GM12878 (cell line): ENCODE measurements around the gene XYLB. TPM values are rescaled to one million over a fixed set of nuclear protein-coding genes. Genes with fewer than 3 reads are reported as not detected.

Experiments used
- ATAC-seq: fragments of 200-7000 bp; cut with Tn5 transposase; 3 replicates; pipeline ENCODE4 v1.9.1; 2020; ENCODE audit warnings: mild to moderate bottlenecking, moderate library complexity
- BruUV-seq: library from RNA; stranded (reverse); fragments of 400-500 nt; replicated peaks from 2 replicates; lab custom pipeline; 2021; lab: Mats Ljungman, UMichigan
- CTCF ChIA-PET: fragments of 300-600 bp; sonication (Branson Sonifier 250); formaldehyde crosslinking; extraction: SDS; loops from one replicate; lab custom pipeline; 2021; ENCODE audit warnings: inconsistent platforms; lab: Yijun Ruan, JAX
- POLR2A ChIA-PET: fragments of 350-600 bp; formaldehyde crosslinking; extraction: SDS; loops from one replicate; lab custom pipeline; 2021; ENCODE audit warnings: inconsistent platforms; lab: Charles Lee
- RAD21 ChIA-PET: fragments of 300-600 bp; sonication (Branson Sonifier 250); formaldehyde crosslinking; loops from one replicate; lab custom pipeline; 2023; ENCODE audit warnings: antibody characterized with exemption; ENCODE audit not compliant: unreplicated experiment; lab: Charles Lee
- SMC1A ChIA-PET: fragments of 300-600 bp; sonication (Branson Sonifier 250); formaldehyde crosslinking; loops from one replicate; lab custom pipeline; 2023; ENCODE audit not compliant: unreplicated experiment, uncharacterized antibody; lab: Charles Lee
- DNase-seq: peaks from one replicate; pipeline ENCODE4 v3.0.0-alpha.2; 2011; ENCODE audit warnings: low read depth, low spot score
- FAIRE-seq: peaks from 3 replicates; lab custom pipeline; 2011; peaks lifted over from hg19 to GRCh38; lab: Jason Lieb, UNC
- H2AFZ ChIP-seq: 2 replicates; pipeline ENCODE4 v1.6.0; 2011; ENCODE audit warnings: low read depth, low read length, control low read depth; ENCODE audit not compliant: control insufficient read depth
- H3K27ac ChIP-seq: 2 replicates; pipeline ENCODE4 v1.5.1; 2011; ENCODE audit warnings: control low read depth; ENCODE audit not compliant: control insufficient read depth, insufficient read depth
- H3K27me3 ChIP-seq, 2 experiments: replicated peaks in 1 of 2; 2 replicates each; pipeline versions ENCODE4 v1.6.0 to v1.6.1; 2011; ENCODE audit warnings: low read length in 1 of 2; ENCODE audit not compliant: control insufficient read depth in 2 of 2, insufficient read depth in 2 of 2
- H3K36me3 ChIP-seq, 2 experiments: 2 replicates each; pipeline ENCODE4 v1.5.1; 2011; ENCODE audit warnings: low read length in 1 of 2; ENCODE audit not compliant: control insufficient read depth in 2 of 2, insufficient read depth in 2 of 2
- H3K4me1 ChIP-seq: 2 replicates; pipeline ENCODE4 v1.6.1; 2011; ENCODE audit warnings: mild to moderate bottlenecking, low read length, moderate library complexity, mixed read lengths; ENCODE audit not compliant: control insufficient read depth, insufficient read depth
- H3K4me2 ChIP-seq: 2 replicates; pipeline ENCODE4 v1.6.0; 2011; ENCODE audit warnings: control low read depth; ENCODE audit not compliant: control insufficient read depth, insufficient read depth
- H3K4me3 ChIP-seq: fragments of 200-600 bp; sonication (generic); 2 replicates; pipeline ENCODE4 v1.5.1; 2016
- H3K79me2 ChIP-seq: 2 replicates; pipeline ENCODE4 v1.6.0; 2011; ENCODE audit warnings: low read length; ENCODE audit not compliant: control insufficient read depth, insufficient read depth
- H3K9ac ChIP-seq: 2 replicates; pipeline ENCODE4 v1.8.0; 2011; ENCODE audit warnings: low read length, control low read depth, mixed read lengths; ENCODE audit not compliant: control insufficient read depth, insufficient read depth
- H3K9me3 ChIP-seq: replicated peaks from 3 replicates; pipeline ENCODE4 v1.5.1; 2011; ENCODE audit warnings: mild to moderate bottlenecking, low read length; ENCODE audit not compliant: control insufficient read depth, insufficient read depth
- H4K20me1 ChIP-seq: 2 replicates; pipeline ENCODE4 v1.6.0; 2011; ENCODE audit not compliant: control insufficient read depth, insufficient read depth
- BHLHE40 ChIP-seq, 2 experiments: fragments of 450-650 bp in 1 of 2; IDR thresholded peaks; 2 replicates each; pipeline ENCODE4 v1.6.1; 2011 to 2017; ENCODE audit warnings: low read depth in 2 of 2, borderline replicate concordance in 1 of 2, improper control_type of control experiment in 1 of 2, low read length in 1 of 2, mild to moderate bottlenecking in 1 of 2
- CHD1 ChIP-seq: IDR thresholded peaks from 2 replicates; pipeline ENCODE4 v1.6.1; 2012; ENCODE audit warnings: low read depth, low read length, improper control_type of control experiment
- MXI1 ChIP-seq: fragments of 150-350 bp; IDR thresholded peaks from 2 replicates; pipeline ENCODE4 v1.6.1; 2011; ENCODE audit warnings: low read depth, mild to moderate bottlenecking, inconsistent platforms, low read length, improper control_type of control experiment
- SRF ChIP-seq, 2 experiments: IDR thresholded peaks; 2 replicates each; pipeline ENCODE4 v1.6.1; 2011; ENCODE audit warnings: low read depth in 2 of 2, low read length in 2 of 2, mild to moderate bottlenecking in 1 of 2, moderate library complexity in 1 of 2
- WGBS: methylation state at CpG from one replicate; pipeline ENCODE4 v1.1.6; 2016; ENCODE audit warnings: low lambda C conversion rate; ENCODE audit not compliant: insufficient replicate concordance, insufficient coverage; ENCODE audit errors: missing lambda C conversion rate; 5-methylcytosine and 5-hydroxymethylcytosine counted together
- in situ Hi-C: fragments of 300-500 bp; cut with MboI; formaldehyde crosslinking; loops from 9 replicates; pipeline ENCODE4 v1.14.3; 2018; ENCODE audit warnings: mixed read lengths
- intact Hi-C: fragments of 100-400 bp; cut with micrococcal nuclease; formaldehyde crosslinking; loops from one replicate; pipeline ENCODE4 v1.14.2; 2022; ENCODE audit not compliant: unreplicated experiment
- polyA plus RNA-seq, 11 experiments: library from polyadenylated mRNA; depleted of rRNA in 4 of 11; unstranded in 6 of 11; stranded (reverse) in 5 of 11; fragments of >200 nt; fragmentation: Nextera tagmentation in 4 of 11; fragmentation: Illumina TruSeq in 1 of 11; extraction: Ambion mirVana in 4 of 11; extraction: Trizol in 1 of 11; gene quantifications; 1 replicate in 1 of 11; 2 replicates in 10 of 11; pipeline versions ENCODE4 v1.2.1 to v1.2.3, GENCODE V29; 2011 to 2016; ENCODE audit warnings: inconsistent platforms in 2 of 11, missing spikeins in 2 of 11, low read depth in 1 of 11
- total RNA-seq, 4 experiments: library from RNA; depleted of rRNA in 3 of 4; stranded (reverse); fragments of >200 nt in 3 of 4; fragmentation: Illumina TruSeq in 1 of 4; extraction: Trizol in 1 of 4; gene quantifications; 2 replicates each; pipeline versions ENCODE4 v1.2.1 to v1.2.3, GENCODE V29; 2013 to 2021
- TF ChIP-seq, protein P1 (sequence below): IDR thresholded peaks from 2 replicates; pipeline ENCODE4 v1.6.1; 2012; ENCODE audit warnings: improper control_type of control experiment, low read depth, low read length; ENCODE audit not compliant: insufficient replicate concordance
- TF ChIP-seq, protein P2 (sequence below): fragments of 450-650 bp; IDR thresholded peaks from 2 replicates; pipeline ENCODE4 v1.6.1; 2017; ENCODE audit warnings: antibody characterized with exemption, mild to moderate bottlenecking, moderate library complexity

The XYLB gene
- total and polyA plus RNA-seq, 10 of the 15 experiments (the other 5 are each of a cell fraction or from before 2014, with no cell fraction given) = 0.60 to 6.1 (median 3.5) TPM

DNA sequence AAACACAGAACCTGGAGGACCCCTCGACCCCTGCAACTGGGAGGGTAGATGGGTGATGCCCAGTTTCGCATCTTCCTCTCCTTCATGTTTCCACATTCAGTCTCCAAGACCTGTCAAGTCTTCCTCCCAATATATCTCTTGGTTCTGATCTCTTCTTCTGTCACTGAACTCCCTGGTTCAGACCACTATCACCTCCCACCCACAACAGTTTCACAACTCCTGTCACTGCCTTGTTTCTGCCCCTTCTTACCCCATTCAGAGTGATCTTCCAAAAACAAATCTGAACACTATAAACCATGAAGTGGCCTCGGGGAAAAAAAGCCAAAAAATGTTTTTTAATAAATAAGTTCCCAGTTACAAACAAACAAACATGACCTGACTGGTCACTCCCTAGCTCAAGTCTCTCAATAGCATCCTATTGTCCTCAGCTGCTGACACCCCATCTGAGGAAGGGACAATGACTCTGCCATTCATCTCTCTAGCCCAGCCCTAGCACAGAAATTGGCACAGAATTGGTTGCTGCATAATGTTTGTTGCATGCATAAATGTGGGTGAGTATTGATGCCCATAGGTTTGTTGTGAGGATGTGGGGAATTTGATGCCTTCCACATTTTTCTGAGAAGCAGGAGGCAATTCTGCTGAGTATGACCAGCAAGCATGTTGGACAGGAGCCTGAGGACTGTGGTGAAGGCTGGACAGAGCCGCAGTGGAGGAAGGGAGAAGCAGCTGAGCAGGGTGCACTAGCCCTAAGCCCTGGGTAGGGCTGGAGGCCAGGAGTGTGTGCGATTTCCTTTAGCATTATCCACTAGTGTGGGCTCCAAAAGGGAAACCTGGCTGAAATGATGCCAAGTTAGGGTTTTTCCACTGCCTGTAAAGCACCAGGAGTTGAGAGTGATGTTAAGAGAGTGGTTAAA is 12.2 kb upstream of the XYLB start:
- no peaks in the 10 kb centered on the region for H3K4me1 ChIP-seq
- H3K9me3 ChIP-seq = no peaks in the 10 kb centered on the region
- no peak overlapping the region for H2AFZ ChIP-seq
- in situ Hi-C loops (no loop called here), intact Hi-C loops (no loop called here)
- H3K4me2 ChIP-seq = no peak overlapping the region
- ATAC-seq = no peak
- H3K79me2 ChIP-seq = no peaks in the 10 kb centered on the region
- no peak for FAIRE-seq
- H3K27me3 ChIP-seq = no peaks in the 10 kb centered on the region; a peak in 1 of 4 replicates
- H3K4me3 ChIP-seq = no peak overlapping the region
- BruUV-seq = no TSS peak
- SMC1A ChIA-PET = interaction anchor here (1.2 kb wide), 1 partner anchor 10 kb away, joined by 3 read pairs; no protein-coding TSS in a partner anchor
- CTCF ChIA-PET = no interaction called here
- H3K9ac ChIP-seq = no peak overlapping the region
- POLR2A ChIA-PET = no interaction called here
- 1% methylated on average over 5 of the region's 5 CpGs for WGBS
- no peak for DNase-seq
- TF ChIP-seq BHLHE40 (IDR thresholded peaks at IDR 0.05; ENCODE audit: borderline replicate concordance in 1 of 2, low read depth in 2 of 2, low read length in 1 of 2) = no peak
- no peak for TF ChIP-seq CHD1
- TF ChIP-seq, protein P1, sequence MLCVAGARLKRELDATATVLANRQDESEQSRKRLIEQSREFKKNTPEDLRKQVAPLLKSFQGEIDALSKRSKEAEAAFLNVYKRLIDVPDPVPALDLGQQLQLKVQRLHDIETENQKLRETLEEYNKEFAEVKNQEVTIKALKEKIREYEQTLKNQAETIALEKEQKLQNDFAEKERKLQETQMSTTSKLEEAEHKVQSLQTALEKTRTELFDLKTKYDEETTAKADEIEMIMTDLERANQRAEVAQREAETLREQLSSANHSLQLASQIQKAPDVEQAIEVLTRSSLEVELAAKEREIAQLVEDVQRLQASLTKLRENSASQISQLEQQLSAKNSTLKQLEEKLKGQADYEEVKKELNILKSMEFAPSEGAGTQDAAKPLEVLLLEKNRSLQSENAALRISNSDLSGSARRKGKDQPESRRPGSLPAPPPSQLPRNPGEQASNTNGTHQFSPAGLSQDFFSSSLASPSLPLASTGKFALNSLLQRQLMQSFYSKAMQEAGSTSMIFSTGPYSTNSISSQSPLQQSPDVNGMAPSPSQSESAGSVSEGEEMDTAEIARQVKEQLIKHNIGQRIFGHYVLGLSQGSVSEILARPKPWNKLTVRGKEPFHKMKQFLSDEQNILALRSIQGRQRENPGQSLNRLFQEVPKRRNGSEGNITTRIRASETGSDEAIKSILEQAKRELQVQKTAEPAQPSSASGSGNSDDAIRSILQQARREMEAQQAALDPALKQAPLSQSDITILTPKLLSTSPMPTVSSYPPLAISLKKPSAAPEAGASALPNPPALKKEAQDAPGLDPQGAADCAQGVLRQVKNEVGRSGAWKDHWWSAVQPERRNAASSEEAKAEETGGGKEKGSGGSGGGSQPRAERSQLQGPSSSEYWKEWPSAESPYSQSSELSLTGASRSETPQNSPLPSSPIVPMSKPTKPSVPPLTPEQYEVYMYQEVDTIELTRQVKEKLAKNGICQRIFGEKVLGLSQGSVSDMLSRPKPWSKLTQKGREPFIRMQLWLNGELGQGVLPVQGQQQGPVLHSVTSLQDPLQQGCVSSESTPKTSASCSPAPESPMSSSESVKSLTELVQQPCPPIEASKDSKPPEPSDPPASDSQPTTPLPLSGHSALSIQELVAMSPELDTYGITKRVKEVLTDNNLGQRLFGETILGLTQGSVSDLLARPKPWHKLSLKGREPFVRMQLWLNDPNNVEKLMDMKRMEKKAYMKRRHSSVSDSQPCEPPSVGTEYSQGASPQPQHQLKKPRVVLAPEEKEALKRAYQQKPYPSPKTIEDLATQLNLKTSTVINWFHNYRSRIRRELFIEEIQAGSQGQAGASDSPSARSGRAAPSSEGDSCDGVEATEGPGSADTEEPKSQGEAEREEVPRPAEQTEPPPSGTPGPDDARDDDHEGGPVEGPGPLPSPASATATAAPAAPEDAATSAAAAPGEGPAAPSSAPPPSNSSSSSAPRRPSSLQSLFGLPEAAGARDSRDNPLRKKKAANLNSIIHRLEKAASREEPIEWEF = no peak
- no peak for TF ChIP-seq MXI1
- no peak for TF ChIP-seq SRF (IDR thresholded peaks at IDR 0.05; ENCODE audit: low read depth in 2 of 2, low read length in 2 of 2)
- TF ChIP-seq, protein P2, sequence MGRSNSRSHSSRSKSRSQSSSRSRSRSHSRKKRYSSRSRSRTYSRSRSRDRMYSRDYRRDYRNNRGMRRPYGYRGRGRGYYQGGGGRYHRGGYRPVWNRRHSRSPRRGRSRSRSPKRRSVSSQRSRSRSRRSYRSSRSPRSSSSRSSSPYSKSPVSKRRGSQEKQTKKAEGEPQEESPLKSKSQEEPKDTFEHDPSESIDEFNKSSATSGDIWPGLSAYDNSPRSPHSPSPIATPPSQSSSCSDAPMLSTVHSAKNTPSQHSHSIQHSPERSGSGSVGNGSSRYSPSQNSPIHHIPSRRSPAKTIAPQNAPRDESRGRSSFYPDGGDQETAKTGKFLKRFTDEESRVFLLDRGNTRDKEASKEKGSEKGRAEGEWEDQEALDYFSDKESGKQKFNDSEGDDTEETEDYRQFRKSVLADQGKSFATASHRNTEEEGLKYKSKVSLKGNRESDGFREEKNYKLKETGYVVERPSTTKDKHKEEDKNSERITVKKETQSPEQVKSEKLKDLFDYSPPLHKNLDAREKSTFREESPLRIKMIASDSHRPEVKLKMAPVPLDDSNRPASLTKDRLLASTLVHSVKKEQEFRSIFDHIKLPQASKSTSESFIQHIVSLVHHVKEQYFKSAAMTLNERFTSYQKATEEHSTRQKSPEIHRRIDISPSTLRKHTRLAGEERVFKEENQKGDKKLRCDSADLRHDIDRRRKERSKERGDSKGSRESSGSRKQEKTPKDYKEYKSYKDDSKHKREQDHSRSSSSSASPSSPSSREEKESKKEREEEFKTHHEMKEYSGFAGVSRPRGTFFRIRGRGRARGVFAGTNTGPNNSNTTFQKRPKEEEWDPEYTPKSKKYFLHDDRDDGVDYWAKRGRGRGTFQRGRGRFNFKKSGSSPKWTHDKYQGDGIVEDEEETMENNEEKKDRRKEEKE = no peak
- no peak overlapping the region for H3K27ac ChIP-seq
- RAD21 ChIA-PET = no interaction called here
- no peaks in the 10 kb centered on the region for H4K20me1 ChIP-seq
- no peaks in the 10 kb centered on the region for H3K36me3 ChIP-seq
